ENCODE results near the gene ZG16. TPM values are rescaled to one million over a fixed set of nuclear protein-coding genes. Genes with fewer than 3 reads are reported as not detected.
"Not testable (repeated sequence)": the region's sequence is repeated elsewhere in the genome, so short reads cannot be mapped to it uniquely, and the experiment has no call there.

Gene ZG16
- not detected for total RNA-seq

GRCh38 chr16:29777576-29778350 is at the start of gene ZG16:
Gene ZG16 (plus strand): TSS chr16:29778256. CDS start chr16:29779267, 1,011 bp downstream.
- ATAC-seq: peak; percentile 15

- no peak for ATAC-seq
These were observed 48.9 kb upstream of the ZG16 start for GRCh38 chr16:29729116-29729521.

- no peak for ATAC-seq
These were observed 47.4 kb upstream of the ZG16 start for GRCh38 chr16:29730649-29731048.

GRCh38 chr16:29731768-29732601 is 46.1 kb upstream of the ZG16 start:
- ATAC-seq: not testable (repeated sequence)

GRCh38 chr16:29734786-29735185 is 43.3 kb upstream of the ZG16 start:
- no peak for ATAC-seq

- ATAC-seq: no peak
These were observed 41.9 kb upstream of the ZG16 start for GRCh38 chr16:29736112-29736511.

GRCh38 chr16:29736764-29737163 is 41.3 kb upstream of the ZG16 start:
- no peak for ATAC-seq

GRCh38 chr16:29737713-29738112 is 40.3 kb upstream of the ZG16 start:
- no peak for ATAC-seq

GRCh38 chr16:29738514-29738913 is 39.5 kb upstream of the ZG16 start:
- ATAC-seq: peak; percentile 85

- ATAC-seq: not testable (repeated sequence)
These were observed 38.0 kb upstream of the ZG16 start for GRCh38 chr16:29739927-29740629.

- not testable (repeated sequence) for ATAC-seq
These were observed 37.4 kb upstream of the ZG16 start for GRCh38 chr16:29740630-29741015.

GRCh38 chr16:29742683-29743275 is 35.3 kb upstream of the ZG16 start:
- ATAC-seq: no peak

- no peak for ATAC-seq
These were observed 34.6 kb upstream of the ZG16 start for GRCh38 chr16:29743475-29743826.

GRCh38 chr16:29743827-29744531 is 34.1 kb upstream of the ZG16 start:
- ATAC-seq: no peak

GRCh38 chr16:29744541-29745101 is 33.4 kb upstream of the ZG16 start:
- peak; percentile 9 for ATAC-seq

- ATAC-seq: peak; percentile 35
These were observed 32.8 kb upstream of the ZG16 start for GRCh38 chr16:29745121-29745852.

GRCh38 chr16:29745853-29746345 is 32.2 kb upstream of the ZG16 start, which contains the start of gene C16orf54:
Gene C16orf54 (minus strand): TSS chr16:29745990. CDS start chr16:29744951, 1,039 bp downstream.
- ATAC-seq: peak; percentile 81

GRCh38 chr16:29746518-29746917 is 31.5 kb upstream of the ZG16 start:
- ATAC-seq: not testable (repeated sequence)

GRCh38 chr16:29747947-29748759 is 29.9 kb upstream of the ZG16 start:
- ATAC-seq: no peak

- ATAC-seq: not testable (repeated sequence)
These were observed 29.3 kb upstream of the ZG16 start for GRCh38 chr16:29748760-29749149.

Measured in esophagus mucosa (tissue), 1 donor.